IPS-11a (cell line): ENCODE measurements around the gene TSPAN2.

Source experiments
- H3K4me3 ChIP-seq: one replicate; pipeline ENCODE4 v1.5.1; 2013; ENCODE audit warnings: low read depth, low read length, control low read depth

The TSPAN2 gene

DNA sequence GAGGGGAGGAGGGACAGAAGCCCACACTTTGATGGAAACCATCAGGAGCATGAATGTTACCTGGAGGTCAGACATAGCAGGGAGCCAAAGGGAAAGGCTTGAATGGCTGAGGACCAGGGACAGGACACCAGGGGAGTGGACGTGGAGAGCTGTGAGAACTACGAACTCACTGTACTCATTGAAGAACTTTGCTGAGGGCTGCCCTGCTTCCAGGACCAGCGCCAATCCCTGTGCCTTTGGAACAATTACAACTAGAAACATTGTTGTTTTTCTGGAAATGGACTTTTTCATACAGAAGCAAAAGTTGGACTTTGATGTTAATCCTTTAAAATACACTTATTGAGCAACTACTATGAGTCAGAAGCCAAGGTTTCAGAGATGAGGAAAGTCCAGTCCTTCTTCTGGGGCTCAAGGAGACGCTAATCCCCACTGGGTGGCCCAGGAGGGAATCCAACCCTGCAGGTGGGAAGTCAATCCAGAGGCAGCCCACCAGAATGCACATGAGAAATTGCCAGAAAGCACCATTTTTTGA, 12.9 kb downstream of the TSPAN2 start:
- H3K4me3 ChIP-seq = no peak overlapping the region

- H3K4me3 ChIP-seq = no peak overlapping the region
Observed at GRCh38 chr1:115074839-115075534, 14.3 kb downstream of the TSPAN2 start.

DNA sequence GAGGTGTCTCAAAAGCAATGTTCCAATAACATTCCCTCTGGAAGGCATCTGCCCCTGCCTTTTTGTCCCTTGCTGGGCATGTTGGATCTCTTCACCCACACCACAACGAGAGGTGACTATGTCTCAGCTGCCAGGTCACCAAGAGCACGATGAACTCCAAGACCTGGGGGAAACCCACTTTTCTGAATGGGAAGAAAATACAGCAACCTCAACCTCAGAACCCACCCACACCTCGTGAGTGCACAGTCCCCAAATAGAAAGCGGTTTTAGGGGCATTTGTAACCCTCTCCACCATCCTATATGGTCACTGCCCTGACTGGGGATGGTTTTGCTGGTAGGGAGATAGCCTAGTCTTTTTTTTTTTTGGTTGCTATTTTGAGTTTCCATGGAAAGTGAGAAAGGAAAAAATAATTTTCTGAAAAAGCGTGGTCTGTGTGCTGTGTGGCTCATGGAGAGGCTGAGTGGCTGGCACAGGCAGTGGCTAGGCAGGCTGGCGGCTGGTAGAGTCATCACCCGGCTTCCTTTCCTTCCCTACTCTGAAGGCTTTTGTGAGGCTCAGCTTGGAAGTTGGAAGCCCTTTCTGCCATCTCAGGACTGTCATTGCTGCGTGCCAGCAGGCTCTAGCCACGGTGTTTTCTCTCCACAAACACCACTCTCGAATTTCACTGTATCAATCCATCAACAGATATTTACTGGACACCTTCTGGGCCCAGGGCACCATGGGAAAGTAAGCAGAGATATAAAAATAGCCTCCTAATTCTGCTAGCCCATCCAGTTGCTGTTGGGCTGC, 15.8 kb downstream of the TSPAN2 start:
- H3K4me3 ChIP-seq = no peak overlapping the region

DNA sequence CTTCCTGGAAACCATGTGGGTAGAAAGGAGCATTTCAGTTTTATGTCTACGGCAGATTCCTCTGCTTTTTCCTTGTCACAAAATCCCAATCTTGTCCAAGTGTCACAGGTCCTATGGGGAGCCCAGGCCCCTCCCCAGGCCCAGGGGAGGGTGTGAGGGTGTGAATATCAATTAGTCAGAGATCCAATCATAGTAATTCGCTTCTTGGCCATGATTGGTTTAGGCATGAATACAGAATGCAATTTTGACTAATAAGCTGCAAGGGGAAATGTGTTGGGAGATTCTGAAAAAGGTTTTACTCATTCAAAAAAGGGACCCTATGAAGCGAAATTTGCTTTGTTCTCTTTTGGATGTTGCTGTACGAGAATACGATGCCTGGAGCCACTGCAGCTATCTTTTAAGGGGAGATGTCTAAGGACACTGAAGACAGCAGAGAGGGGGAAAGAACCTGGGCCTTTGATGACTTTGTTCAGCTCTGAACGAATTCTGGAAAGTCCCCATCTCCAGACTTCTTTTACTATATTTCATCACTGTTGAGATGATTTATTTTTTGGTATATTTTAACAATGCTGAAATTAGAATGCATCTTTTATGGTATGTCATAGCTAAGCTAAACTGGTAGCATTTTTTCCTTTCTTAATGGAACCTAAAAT, 18.2 kb downstream of the TSPAN2 start:
- no peak overlapping the region for H3K4me3 ChIP-seq

- H3K4me3 ChIP-seq = no peak overlapping the region
Observed at GRCh38 chr1:115069659-115070308, 19.5 kb downstream of the TSPAN2 start.

DNA sequence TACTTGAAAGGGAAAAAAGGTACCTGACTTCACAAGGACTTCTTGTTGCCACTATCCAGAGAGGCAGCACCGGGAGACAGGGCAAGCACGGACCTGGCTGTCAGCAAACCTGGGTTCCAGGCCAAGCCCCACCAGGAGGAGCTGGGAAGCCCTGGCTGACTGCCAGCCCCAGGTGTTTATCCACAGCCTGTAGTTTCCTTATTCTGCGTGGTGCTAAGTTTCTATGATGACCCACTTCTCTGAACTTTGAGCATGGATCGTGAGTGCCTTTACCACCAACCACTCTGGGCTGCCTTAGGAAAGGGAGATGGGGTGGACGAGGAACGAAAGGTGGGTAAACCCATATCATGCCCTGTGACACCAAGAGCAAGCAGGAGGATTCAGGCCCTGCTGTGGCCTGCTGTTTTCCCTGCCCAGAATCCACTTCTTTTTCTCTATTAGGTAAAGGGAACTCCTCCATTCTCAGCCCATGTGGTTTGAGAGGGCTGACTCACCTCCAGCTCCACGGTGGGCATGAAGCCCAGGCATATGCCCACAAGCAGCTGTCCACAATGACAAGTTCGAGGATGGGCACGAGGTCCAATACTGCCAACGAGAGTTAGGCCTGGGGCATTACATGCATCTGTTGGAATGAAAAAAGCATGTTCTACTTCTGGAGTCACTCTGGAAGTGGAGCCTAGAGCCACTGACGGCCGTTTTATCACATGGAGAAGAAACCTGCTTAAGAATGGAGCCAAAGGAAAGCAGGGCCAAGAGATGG, 20.3 kb downstream of the TSPAN2 start:
- no peak overlapping the region for H3K4me3 ChIP-seq

- no peak overlapping the region for H3K4me3 ChIP-seq
Observed at GRCh38 chr1:115067161-115067859, 22.0 kb downstream of the TSPAN2 start.

DNA sequence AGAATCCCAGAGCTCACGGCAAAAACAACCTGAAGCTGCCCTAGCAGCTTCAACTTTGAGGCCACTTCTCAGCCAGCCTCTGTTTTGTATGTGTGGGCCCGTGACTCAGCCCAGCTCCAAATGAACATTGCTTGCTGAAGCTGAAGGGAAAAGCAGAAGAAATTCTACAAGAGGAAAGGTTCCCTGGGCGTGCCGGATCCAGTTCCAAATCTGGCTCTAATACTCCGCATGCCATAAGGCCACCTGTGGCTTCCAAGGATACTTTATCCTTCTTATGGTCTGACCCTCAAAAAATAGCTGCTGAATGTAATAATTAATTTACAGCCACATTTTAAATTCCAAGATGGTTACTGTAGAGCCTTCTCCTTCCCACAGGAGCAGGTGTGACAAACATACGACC, 24.3 kb downstream of the TSPAN2 start:
- H3K4me3 ChIP-seq = no peak overlapping the region

- H3K4me3 ChIP-seq = no peak overlapping the region
Observed at GRCh38 chr1:115064461-115064860, 24.8 kb downstream of the TSPAN2 start.

GRCh38 chr1:115063228-115063901, 25.9 kb downstream of the TSPAN2 start:
- H3K4me3 ChIP-seq = no peak overlapping the region

DNA sequence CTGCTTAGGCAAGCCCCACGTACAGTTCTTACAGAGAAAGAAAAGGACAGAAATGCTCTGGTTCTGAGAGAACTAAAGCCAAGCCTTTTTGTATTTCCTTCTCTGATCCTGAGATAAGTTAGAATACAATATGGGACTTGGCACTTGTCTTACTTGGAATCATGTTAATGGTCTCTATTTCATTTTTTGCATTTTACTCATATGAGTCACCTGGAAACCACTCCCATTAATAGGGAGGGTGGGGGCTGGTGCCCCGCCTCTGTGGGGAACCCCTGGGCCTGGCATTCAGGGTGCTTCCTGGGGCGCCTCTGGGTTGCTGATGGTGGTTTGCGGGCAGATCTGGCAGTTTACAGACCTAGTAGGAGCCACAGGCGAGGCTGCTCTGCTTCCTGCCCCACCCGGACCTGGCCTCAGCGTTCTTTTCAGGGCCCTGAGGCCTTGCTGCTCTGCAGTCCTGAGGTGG, 26.7 kb downstream of the TSPAN2 start:
- H3K4me3 ChIP-seq = no peak overlapping the region

- H3K4me3 ChIP-seq = no peak overlapping the region
Observed at GRCh38 chr1:115060501-115060900, 28.8 kb downstream of the TSPAN2 start.

- no peak overlapping the region for H3K4me3 ChIP-seq
Observed at GRCh38 chr1:115059316-115059715, 30.0 kb downstream of the TSPAN2 start.

GRCh38 chr1:115057661-115058254, 31.5 kb downstream of the TSPAN2 start:
- H3K4me3 ChIP-seq = no peak overlapping the region

DNA sequence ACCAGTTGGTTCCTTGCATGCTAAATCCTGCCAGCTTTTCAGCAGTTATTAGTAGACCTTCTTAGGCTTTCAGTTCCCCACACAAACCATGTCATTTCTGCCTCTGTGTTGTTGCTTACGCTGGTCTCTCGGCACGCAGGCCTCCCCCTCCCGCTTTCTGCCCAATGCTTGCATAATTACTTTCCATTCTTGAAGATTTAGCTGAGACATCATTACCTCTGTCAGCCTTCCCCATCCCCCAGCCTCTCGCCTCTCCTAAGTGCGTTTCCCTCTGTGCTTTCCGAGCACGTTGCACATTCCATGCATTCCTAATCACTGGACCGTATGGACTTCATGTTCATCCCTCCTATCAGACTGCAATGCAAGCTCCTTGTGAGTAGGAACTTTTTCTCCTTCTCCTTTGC, 32.9 kb downstream of the TSPAN2 start:
- no peak overlapping the region for H3K4me3 ChIP-seq

GRCh38 chr1:115052454-115053083, 36.7 kb downstream of the TSPAN2 start:
- H3K4me3 ChIP-seq = no peak overlapping the region

DNA sequence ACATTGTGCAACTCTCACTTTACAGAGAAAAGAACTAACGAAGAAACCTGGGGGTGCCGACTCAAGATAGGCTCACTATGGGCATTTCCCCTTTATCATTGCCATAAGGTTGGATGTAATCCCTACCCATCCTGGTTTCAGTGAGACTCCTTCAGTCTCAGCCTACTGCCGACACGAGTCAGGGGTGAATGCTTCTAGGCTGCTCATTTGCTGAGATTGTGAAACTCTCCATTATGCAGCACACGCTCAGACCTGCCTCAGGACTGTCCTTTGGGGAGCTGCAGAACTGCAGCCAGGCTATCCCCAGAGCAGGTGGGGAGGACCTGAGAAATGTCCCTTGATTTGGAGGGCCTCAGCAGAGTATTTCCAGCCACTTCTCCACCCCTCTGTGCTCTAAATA, 37.5 kb downstream of the TSPAN2 start:
- no peak overlapping the region for H3K4me3 ChIP-seq

DNA sequence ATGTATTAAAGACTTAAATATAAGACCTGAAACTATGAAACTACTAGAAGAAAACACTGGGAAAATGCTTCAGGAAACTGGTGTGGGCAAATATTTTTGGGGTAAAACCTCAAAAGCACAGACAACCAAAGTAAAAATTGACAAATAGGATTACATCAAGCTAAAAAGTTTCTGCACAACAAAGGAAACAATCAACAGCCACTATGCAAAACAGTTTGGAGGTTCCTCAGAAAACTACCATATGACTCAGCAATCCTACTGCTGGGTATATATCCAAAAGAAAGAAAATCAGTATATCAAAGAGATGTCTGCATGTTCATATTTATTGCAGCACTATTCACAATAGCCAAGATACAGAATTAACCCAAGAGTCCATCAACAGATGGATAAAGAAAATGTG, 42.6 kb downstream of the TSPAN2 start:
- H3K4me3 ChIP-seq = no peak overlapping the region
